Esophagus muscularis mucosa (tissue), 4 donors: ENCODE data around the gene CSTB. TPM values are rescaled to one million over a fixed set of nuclear protein-coding genes. Genes with fewer than 3 reads are reported as not detected.

Experiments
- DNase-seq: peaks from one replicate; pipeline ENCODE4 v3.0.0-alpha.2; 2017; ENCODE audit errors: extremely low spot score
- H3K27ac ChIP-seq, 4 donors: fragments of 200-600 bp; sonication (generic); replicated peaks in 1 of 4; 1 replicate in 3 of 4; 2 replicates in 1 of 4; pipeline ENCODE4 v1.5.1; 2016 to 2019; ENCODE audit warnings: mild to moderate bottlenecking in 1 of 4
- H3K27me3 ChIP-seq, 4 donors: fragments of 200-600 bp; sonication (generic); one replicate each; pipeline versions ENCODE4 v1.5.1 to v1.6.0; 2016 to 2019
- H3K36me3 ChIP-seq, 4 donors: fragments of 200-600 bp; sonication (generic); one replicate each; pipeline ENCODE4 v1.5.1; 2016 to 2019
- H3K4me1 ChIP-seq, 4 donors: fragments of 200-600 bp; sonication (generic); one replicate each; pipeline ENCODE4 v1.5.1; 2016 to 2019
- H3K4me3 ChIP-seq, 4 donors: fragments of 200-600 bp; sonication (generic); 1 replicate in 2 of 4; 2 replicates in 2 of 4; pipeline ENCODE4 v1.5.1; 2016 to 2019; ENCODE audit warnings: mild to moderate bottlenecking in 4 of 4, moderate library complexity in 1 of 4
- H3K9me3 ChIP-seq, 4 donors: fragments of 200-600 bp; sonication (generic); 1 replicate in 3 of 4; 2 replicates in 1 of 4; pipeline ENCODE4 v1.5.1; 2016 to 2019
- CTCF ChIP-seq, 3 experiments: fragments of 200-600 bp in 2 of 3; fragments of 450-650 bp in 1 of 3; sonication (generic) in 2 of 3; IDR thresholded peaks; one replicate each; pipeline ENCODE4 v1.5.1; 2017 to 2019; ENCODE audit warnings: antibody characterized with exemption in 3 of 3, mild to moderate bottlenecking in 2 of 3, moderate library complexity in 1 of 3
- EP300 ChIP-seq: sonication (generic); formaldehyde crosslinking; IDR thresholded peaks from one replicate; pipeline ENCODE4 v1.6.1; 2017; ENCODE audit warnings: antibody characterized with exemption
- POLR2A ChIP-seq: fragments of 450-650 bp; IDR thresholded peaks from one replicate; pipeline ENCODE4 v1.6.1; 2017; ENCODE audit warnings: antibody characterized with exemption, moderate library complexity, mild to moderate bottlenecking, low read depth
- POLR2AphosphoS5 ChIP-seq, 2 donors: sonication (generic); formaldehyde crosslinking; IDR thresholded peaks; one replicate each; pipeline ENCODE4 v1.6.1; 2017; ENCODE audit warnings: antibody characterized with exemption in 2 of 2
- WGBS: methylation state at CpG from one replicate; pipeline ENCODE4 v1.1.5; 2018; 5-methylcytosine and 5-hydroxymethylcytosine counted together
- intact Hi-C: fragments of 100-400 bp; cut with DNase I; formaldehyde crosslinking; loops from one replicate; pipeline ENCODE4 v1.15.1; 2023
- total RNA-seq, 4 donors: library from RNA; depleted of rRNA; stranded (reverse); fragments of >200 nt; gene quantifications; one replicate each; pipeline versions ENCODE4 v1.1.0 to v1.2.1, GENCODE V29; 2016

The CSTB gene
- total RNA-seq, 4 donors from 2014 or later, result 5.0 to 21.1 (median 8.1) TPM

DNA sequence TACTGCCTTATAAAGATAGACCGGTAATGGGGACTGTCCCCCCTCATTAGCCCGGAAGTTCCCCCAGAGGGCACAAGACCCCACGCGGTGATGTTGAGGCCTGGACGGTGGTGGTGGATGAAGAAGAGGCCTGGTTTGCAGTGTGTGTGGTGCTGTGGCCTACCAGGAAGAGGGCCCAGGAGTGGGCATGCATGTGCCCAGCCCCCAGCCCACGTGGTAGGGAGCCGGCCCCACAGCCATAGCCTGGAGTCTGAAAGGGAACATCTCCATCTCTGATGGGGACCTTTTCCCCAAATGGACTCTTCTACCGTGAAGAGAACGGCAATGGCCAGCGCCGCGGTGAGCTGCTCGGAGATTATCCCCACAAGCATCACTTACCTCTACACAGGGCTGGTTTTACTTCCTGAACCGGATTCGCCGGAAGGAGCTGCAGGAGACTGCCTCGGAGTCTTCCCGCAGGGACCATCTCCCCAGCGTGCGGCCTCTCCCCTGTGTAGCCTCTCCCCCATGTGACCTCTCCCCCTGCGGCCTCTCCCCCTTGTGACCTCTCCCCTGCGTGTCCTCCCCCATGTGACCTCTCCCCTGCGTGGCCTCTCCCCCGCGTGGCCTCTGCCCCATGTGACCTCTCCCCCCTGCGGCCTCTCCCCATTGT lies 33.9 kb upstream of the CSTB start:
- WGBS, result 79% methylated on average over 26 of the region's 26 CpGs
- no peaks in the 10 kb centered on the region for H3K9me3 ChIP-seq
- H3K4me1 ChIP-seq, result peaks cover 4 to 22% (median 18%) of the 10 kb centered on the region in 4 donors
- H3K4me3 ChIP-seq, result no peak overlapping the region
- peaks cover 0 to 13% (median 5%) of the 10 kb centered on the region in 4 donors for H3K36me3 ChIP-seq
- TF ChIP-seq EP300, result no peak
- no peak for TF ChIP-seq CTCF (IDR thresholded peaks at IDR 0.05)
- TF ChIP-seq POLR2A, result no peak
- no peak for TF ChIP-seq POLR2AphosphoS5 (IDR thresholded peaks at IDR 0.05)
- no peak for DNase-seq
- no peak overlapping the region for H3K27ac ChIP-seq
- intact Hi-C loops, result no loop called here
- H3K27me3 ChIP-seq, result no peaks in the 10 kb centered on the region

- H3K27me3 ChIP-seq, result no peaks in the 10 kb centered on the region
- DNase-seq, result no peak
- H3K36me3 ChIP-seq, result peaks cover 0 to 18% (median 8%) of the 10 kb centered on the region in 4 donors
- peaks cover 4 to 22% (median 18%) of the 10 kb centered on the region in 4 donors for H3K4me1 ChIP-seq
- H3K4me3 ChIP-seq, result no peak overlapping the region
- intact Hi-C loops, result no loop called here
- WGBS, result 79% methylated on average over 16 of the region's 16 CpGs
- no peak for TF ChIP-seq POLR2A
- no peak for TF ChIP-seq EP300
- TF ChIP-seq CTCF (IDR thresholded peaks at IDR 0.05), result no peak
- TF ChIP-seq POLR2AphosphoS5 (IDR thresholded peaks at IDR 0.05), result no peak
- no peaks in the 10 kb centered on the region for H3K9me3 ChIP-seq
- H3K27ac ChIP-seq, result no peak overlapping the region
These were observed 33.3 kb upstream of the CSTB start for GRCh38 chr21:43809346-43809799.

DNA sequence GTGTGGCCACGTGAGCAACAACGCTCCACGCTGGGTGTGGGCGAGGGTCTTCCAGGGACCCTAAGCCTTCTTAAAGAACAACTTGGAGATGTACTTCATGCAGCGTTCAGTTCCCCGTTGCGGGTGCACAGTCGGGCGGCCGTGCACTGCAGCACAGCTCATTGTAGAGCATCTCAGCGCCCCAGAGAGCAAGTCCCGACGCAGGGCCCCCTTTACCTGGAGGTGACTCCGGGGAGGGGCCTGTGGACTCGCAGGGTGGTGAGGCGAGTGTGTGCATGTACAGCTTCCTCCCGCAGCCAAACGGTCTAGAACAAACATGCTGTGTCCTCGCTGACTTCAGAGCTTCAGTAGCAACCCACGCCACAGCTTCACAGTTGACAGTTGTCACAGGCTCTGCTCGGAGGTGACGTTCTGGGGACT lies 32.7 kb upstream of the CSTB start:
- intact Hi-C loops, result no loop called here
- TF ChIP-seq CTCF (IDR thresholded peaks at IDR 0.05), result no peak
- no peak for TF ChIP-seq POLR2A
- TF ChIP-seq EP300, result no peak
- no peak for TF ChIP-seq POLR2AphosphoS5 (IDR thresholded peaks at IDR 0.05)
- H3K36me3 ChIP-seq, result peaks cover 4 to 23% (median 13%) of the 10 kb centered on the region in 4 donors
- no peaks in the 10 kb centered on the region for H3K9me3 ChIP-seq
- WGBS, result 91% methylated on average over 17 of the region's 22 CpGs
- no peak for DNase-seq
- no peak overlapping the region for H3K4me3 ChIP-seq
- peaks cover 4 to 22% (median 18%) of the 10 kb centered on the region in 4 donors for H3K4me1 ChIP-seq
- H3K27me3 ChIP-seq, result no peaks in the 10 kb centered on the region
- H3K27ac ChIP-seq, result no peak overlapping the region

- no peak for DNase-seq
- TF ChIP-seq EP300 (no peak), CTCF (IDR thresholded peaks at IDR 0.05) (no peak), POLR2AphosphoS5 (IDR thresholded peaks at IDR 0.05) (no peak), POLR2A (no peak)
- Histone ChIP-seq H3K4me1 (peaks cover 4 to 22% (median 18%) of the 10 kb centered on the region in 4 donors), H3K9me3 (no peaks in the 10 kb centered on the region), H3K36me3 (peaks cover 9 to 28% (median 18%) of the 10 kb centered on the region in 4 donors), H3K4me3 (no peak overlapping the region), H3K27me3 (no peaks in the 10 kb centered on the region), H3K27ac (no peak overlapping the region)
- WGBS, result 88% methylated on average over 18 of the region's 18 CpGs
- intact Hi-C loops, result no loop called here
These were observed 32.3 kb upstream of the CSTB start for GRCh38 chr21:43808367-43808766.
